Esophagus (tissue), 2 donors: ENCODE results near the gene METTL8. TPM values are rescaled to one million over a fixed set of nuclear protein-coding genes. Genes with fewer than 3 reads are reported as not detected.

Experiments
- H3K27ac ChIP-seq, 2 donors: one replicate each; pipeline ENCODE4 v1.5.1; 2013; ENCODE audit warnings: low read depth in 2 of 2, mild to moderate bottlenecking in 2 of 2, inconsistent platforms in 1 of 2, low read length in 1 of 2, moderate library complexity in 1 of 2
- H3K27me3 ChIP-seq, 2 donors: one replicate each; pipeline ENCODE4 v1.6.1; 2013; ENCODE audit warnings: low read length in 2 of 2, control low read depth in 1 of 2, mild to moderate bottlenecking in 1 of 2; ENCODE audit not compliant: insufficient read depth in 2 of 2, control insufficient read depth in 1 of 2
- H3K36me3 ChIP-seq, 2 donors: one replicate each; pipeline ENCODE4 v1.6.1; 2013; ENCODE audit warnings: low read length in 1 of 2; ENCODE audit not compliant: control insufficient read depth in 2 of 2, insufficient read depth in 2 of 2
- H3K4me1 ChIP-seq, 2 donors: one replicate each; pipeline ENCODE4 v1.6.1; 2013; ENCODE audit warnings: low read length in 1 of 2; ENCODE audit not compliant: control insufficient read depth in 2 of 2, insufficient read depth in 2 of 2
- H3K4me3 ChIP-seq, 2 donors: one replicate each; pipeline ENCODE4 v1.5.1; 2013; ENCODE audit warnings: low read length in 2 of 2, mild to moderate bottlenecking in 2 of 2, low read depth in 1 of 2, moderate library complexity in 1 of 2
- H3K9me3 ChIP-seq, 2 donors: one replicate each; pipeline ENCODE4 v1.6.1; 2013; ENCODE audit warnings: mild to moderate bottlenecking in 2 of 2, low read depth in 1 of 2, low read length in 1 of 2, moderate library complexity in 1 of 2; ENCODE audit not compliant: control insufficient read depth in 2 of 2, insufficient read depth in 1 of 2
- WGBS, 2 donors: extraction: QIAGEN DNeasy Blood & Tissue Kit; methylation state at CpG; one replicate each; pipeline ENCODE4 v1.1.7; 2013; 5-methylcytosine and 5-hydroxymethylcytosine counted together
- polyA plus RNA-seq, 2 donors: library from polyadenylated mRNA; stranded (reverse); fragments of 200-250 nt; gene quantifications; one replicate each; pipeline ENCODE4 v1.2.3, GENCODE V29; 2013
- donor health status: healthy with polysubstance abuse.
- donor health status: Bipolar disorder and iron deficiency.

Gene METTL8
- polyA plus RNA-seq, 2 donors: 11.4 to 13.8 TPM

GRCh38 chr2:171459498-171459897 is 25.7 kb upstream of the METTL8 start:
- peaks cover 3 to 4% of the 10 kb centered on the region in 2 donors for H3K36me3 ChIP-seq

GRCh38 chr2:171452773-171453172 is 19.0 kb upstream of the METTL8 start:
- WGBS, 2 donors: 88 to 89% methylated on average over 4 of the region's 4 CpGs
- H3K27me3 ChIP-seq: no peaks in the 10 kb centered on the region
- H3K9me3 ChIP-seq: no peaks in the 10 kb centered on the region
- H3K36me3 ChIP-seq: peaks cover 3 to 5% of the 10 kb centered on the region in 2 donors
- no peak overlapping the region for H3K27ac ChIP-seq
- no peaks in the 10 kb centered on the region for H3K4me1 ChIP-seq
- no peak overlapping the region for H3K4me3 ChIP-seq

More at GRCh38 chr2:171459498-171459897, 25.7 kb upstream of the METTL8 start:
- Histone ChIP-seq H3K4me3 (no peak overlapping the region), H3K27ac (no peak overlapping the region), H3K27me3 (no peaks in the 10 kb centered on the region), H3K9me3 (no peaks in the 10 kb centered on the region), H3K4me1 (no peaks in the 10 kb centered on the region)

GRCh38 chr2:171451074-171451473 is 17.3 kb upstream of the METTL8 start:
- H3K4me3 ChIP-seq: no peak overlapping the region
- H3K27me3 ChIP-seq: no peaks in the 10 kb centered on the region
- H3K4me1 ChIP-seq: no peaks in the 10 kb centered on the region
- H3K27ac ChIP-seq: no peak overlapping the region
- no peaks in the 10 kb centered on the region for H3K9me3 ChIP-seq
- peaks cover 2 to 6% of the 10 kb centered on the region in 2 donors for H3K36me3 ChIP-seq

DNA sequence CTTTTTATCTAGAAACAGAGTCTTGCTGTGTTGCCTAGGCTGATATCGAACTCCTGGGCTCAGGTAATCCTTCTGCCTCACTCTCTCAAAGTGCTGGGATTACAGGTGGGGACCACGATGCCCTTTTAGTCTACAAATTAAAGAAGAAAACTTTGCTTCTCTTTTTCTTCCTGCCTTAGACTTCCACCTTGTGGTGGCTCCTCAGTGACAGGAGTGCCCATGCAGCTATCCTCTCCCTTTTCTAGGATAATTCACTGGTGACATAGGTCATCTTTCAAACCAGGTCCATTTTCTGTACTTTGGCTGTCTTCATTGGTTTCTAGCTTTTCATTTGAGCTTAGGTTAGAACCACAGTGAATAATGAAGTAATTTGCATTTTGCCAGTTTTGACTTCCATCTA is 13.9 kb upstream of the METTL8 start:
- H3K36me3 ChIP-seq: peaks cover 2 to 4% of the 10 kb centered on the region in 2 donors
- no peak overlapping the region for H3K27ac ChIP-seq
- H3K4me1 ChIP-seq: no peaks in the 10 kb centered on the region
- H3K27me3 ChIP-seq: no peaks in the 10 kb centered on the region
- no peaks in the 10 kb centered on the region for H3K9me3 ChIP-seq
- 84 to 89% methylated on average over 2 of the region's 2 CpGs for WGBS, 2 donors
- no peak overlapping the region for H3K4me3 ChIP-seq

- Histone ChIP-seq H3K4me3 (no peak overlapping the region), H3K4me1 (no peaks in the 10 kb centered on the region), H3K27me3 (no peaks in the 10 kb centered on the region), H3K9me3 (no peaks in the 10 kb centered on the region), H3K36me3 (peaks cover 3% of the 10 kb centered on the region in 2 donors), H3K27ac (no peak overlapping the region)
These were observed 7.7 kb upstream of the METTL8 start for GRCh38 chr2:171441470-171441869.

DNA sequence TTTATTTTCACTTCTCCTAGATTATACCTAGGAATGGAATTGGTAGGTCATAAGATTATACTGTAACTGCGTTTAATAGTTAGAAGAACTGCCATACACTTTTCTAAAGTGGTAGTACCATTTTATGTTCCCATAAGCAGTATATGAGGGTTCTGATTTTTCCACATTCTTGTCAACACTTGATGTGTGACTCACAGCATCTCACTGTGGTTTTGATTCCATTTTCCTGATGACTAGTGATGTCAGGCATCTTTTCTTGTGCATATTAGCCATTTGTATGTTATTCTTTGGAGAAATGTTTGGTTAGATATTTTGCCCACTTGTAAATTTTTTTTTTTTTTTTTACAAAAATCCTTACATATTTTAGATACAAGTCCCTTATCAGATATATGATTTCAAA is 2.5 kb upstream of the METTL8 start:
- Histone ChIP-seq H3K36me3 (peaks cover 3% of the 10 kb centered on the region in 2 donors), H3K4me3 (no peak overlapping the region), H3K4me1 (peaks cover 0 to 6% of the 10 kb centered on the region in 2 donors), H3K9me3 (no peaks in the 10 kb centered on the region), H3K27me3 (no peaks in the 10 kb centered on the region), H3K27ac (no peak overlapping the region)
- WGBS, 2 donors: 97 to 98% methylated on average over 1 of the region's 1 CpG

DNA sequence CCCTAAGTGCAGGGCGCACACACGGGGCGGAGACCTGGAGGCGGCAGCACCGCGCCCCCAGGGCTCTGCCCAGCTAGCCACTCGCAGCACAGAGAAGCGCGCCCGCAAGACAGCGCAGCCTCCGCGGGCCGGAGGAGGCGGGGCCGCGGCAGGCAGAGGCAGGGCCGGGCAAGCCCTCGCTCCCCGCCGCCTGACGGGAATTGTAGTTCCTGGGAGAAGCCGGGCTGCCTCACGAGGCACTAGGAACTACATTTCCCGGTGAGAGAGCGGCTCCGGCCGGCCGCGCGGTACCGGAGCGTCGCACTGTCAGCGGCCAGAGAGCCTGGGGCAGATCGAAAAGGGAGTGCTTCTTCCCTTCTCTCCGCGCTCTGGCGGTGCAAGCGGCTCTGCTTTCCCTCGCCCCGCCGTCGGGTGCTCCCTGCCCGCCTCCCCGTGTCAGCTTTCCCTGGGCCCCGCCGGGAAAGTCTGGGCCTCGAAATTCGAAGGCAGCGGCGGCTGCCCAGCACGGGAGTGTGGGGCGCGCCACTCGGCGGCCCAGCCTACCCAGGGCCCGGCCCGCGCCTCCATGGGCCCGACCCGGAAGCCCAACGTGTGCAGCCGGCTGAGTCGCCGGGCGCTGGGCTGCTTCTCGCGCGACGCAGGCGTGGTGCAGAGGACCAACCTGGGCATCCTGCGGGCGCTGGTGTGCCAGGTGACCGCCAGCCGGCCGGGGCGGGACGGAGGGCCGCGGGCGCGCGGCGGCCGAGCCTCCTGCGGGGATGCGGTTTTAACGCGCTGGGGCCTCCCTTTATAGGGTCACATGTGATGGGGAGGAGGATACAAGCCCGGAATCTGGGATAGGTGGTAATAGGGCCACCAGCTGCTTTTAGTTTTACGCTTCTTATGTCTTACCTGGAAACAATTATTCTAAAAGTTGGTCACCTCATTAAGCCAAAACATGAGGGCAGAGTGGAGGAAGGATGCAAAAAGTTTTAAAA is 511 bp upstream of the METTL8 start, which contains the start of gene DCAF17:
DCAF17 (plus strand) TSS at position 214 of the 977 bp plus-strand sequence; CDS start at position 566, 352 bp downstream.
- no peaks in the 10 kb centered on the region for H3K36me3 ChIP-seq
- peak within 1 kb of the TSS; percentile 96 to 99 for H3K27ac ChIP-seq
- 0% methylated on average over 89 to 92 of the region's 92 CpGs for WGBS, 2 donors
- peaks cover 0 to 9% of the 10 kb centered on the region in 2 donors for H3K4me1 ChIP-seq
- no peaks in the 10 kb centered on the region for H3K27me3 ChIP-seq
- no peaks in the 10 kb centered on the region for H3K9me3 ChIP-seq
- H3K4me3 ChIP-seq: peak within 1 kb of the TSS; percentile 72 to 82

DNA sequence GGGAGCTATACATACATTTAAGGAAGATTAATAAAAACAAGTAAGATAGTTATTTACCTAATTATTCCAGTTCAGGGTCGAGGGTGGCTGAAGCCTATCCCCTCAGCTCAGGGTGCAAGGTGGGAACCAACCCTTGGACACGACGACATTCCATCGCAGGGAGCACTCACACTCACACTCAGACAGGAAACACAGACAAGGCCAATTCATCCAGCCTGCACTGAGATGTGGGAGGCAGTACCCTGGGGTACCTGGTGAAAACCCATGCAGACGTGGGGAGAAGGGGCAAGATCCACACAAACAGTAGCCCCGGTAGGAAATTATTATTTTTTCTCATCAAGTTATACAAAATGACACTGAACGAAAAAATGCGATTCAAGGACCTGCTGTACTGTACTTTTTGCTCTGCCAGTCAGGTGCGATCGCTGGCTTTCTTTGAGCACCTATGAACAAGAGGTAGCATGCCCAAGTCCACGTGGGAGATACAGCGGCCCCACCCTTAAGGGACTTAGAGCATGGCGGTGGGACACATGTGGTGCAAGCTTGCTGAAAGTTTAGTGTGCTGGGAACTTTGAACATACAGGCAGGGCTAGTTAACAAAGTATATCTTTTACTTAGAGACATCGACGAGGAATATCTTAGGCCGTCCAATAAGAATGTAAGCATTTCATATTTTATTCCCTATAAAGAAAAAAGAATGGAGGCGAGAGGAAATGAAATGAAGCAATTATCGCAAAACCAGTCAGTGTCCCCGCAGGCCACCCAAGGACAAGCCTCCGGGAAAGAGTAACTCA is 624 bp downstream of the METTL8 start:
- Histone ChIP-seq H3K9me3 (no peaks in the 10 kb centered on the region), H3K27me3 (no peaks in the 10 kb centered on the region), H3K4me3 (peak overlapping the region; percentile 72 to 82), H3K27ac (peak overlapping the region; percentile 85 to 86), H3K4me1 (peaks cover 0 to 9% of the 10 kb centered on the region in 2 donors), H3K36me3 (no peaks in the 10 kb centered on the region)
- 15 to 16% methylated on average over 20 of the region's 20 CpGs for WGBS, 2 donors

- no peaks in the 10 kb centered on the region for H3K36me3 ChIP-seq
- peak overlapping the region; percentile 61 to 85 for H3K27ac ChIP-seq
- H3K4me3 ChIP-seq: no peak overlapping the region
- peaks cover 0 to 9% of the 10 kb centered on the region in 2 donors for H3K4me1 ChIP-seq
- H3K9me3 ChIP-seq: no peaks in the 10 kb centered on the region
- H3K27me3 ChIP-seq: no peaks in the 10 kb centered on the region
- 46 to 48% methylated on average over 4 of the region's 4 CpGs for WGBS, 2 donors
These were observed 1.4 kb downstream of the METTL8 start for GRCh38 chr2:171432206-171432968.
